HCT116 (cell line): Measurements from ENCODE around the gene ICAM1. TPM values are rescaled to one million over a fixed set of nuclear protein-coding genes. Genes with fewer than 3 reads are reported as not detected.
A peak's percentile ranks its signal among the peaks of the same experiment; 100 is the strongest.

Experiments used
- ATAC-seq: fragments of 200-7000 bp; cut with Tn5 transposase; 2 replicates; pipeline ENCODE4 v1.9.1; 2020; ENCODE audit warnings: mild to moderate bottlenecking, moderate library complexity
- BruUV-seq: library from RNA; stranded (reverse); fragments of 400-500 nt; replicated peaks from 2 replicates; lab custom pipeline; 2021; lab: Mats Ljungman, UMichigan
- CTCF ChIA-PET: fragments of 300-600 bp; sonication (Branson Sonifier 250); formaldehyde crosslinking; loops from one replicate; lab custom pipeline; 2021; ENCODE audit warnings: antibody characterized with exemption; lab: Charles Lee
- POLR2A ChIA-PET: fragments of 300-600, 350-600 bp; sonication (Branson Sonifier 250); formaldehyde crosslinking; loops from one replicate; lab custom pipeline; 2021; ENCODE audit warnings: antibody characterized with exemption; lab: Charles Lee
- RAD21 ChIA-PET, 2 experiments: fragments of 300-600 bp; sonication (Branson Sonifier 250); formaldehyde crosslinking; loops; one replicate each; lab custom pipeline; 2023; ENCODE audit warnings: low total read pairs in 2 of 2; ENCODE audit not compliant: uncharacterized antibody in 2 of 2, unreplicated experiment in 2 of 2, low non-redundant PET in 1 of 2; lab: Charles Lee
- DNase-seq: peaks from one replicate; pipeline ENCODE4 v3.0.0-alpha.2; 2010; ENCODE audit warnings: low read depth, low spot score
- H2AFZ ChIP-seq: fragments of 200-600 bp; shearing (Covaris generic), sonication (generic); 2 replicates; pipeline ENCODE4 v1.6.1; 2017; ENCODE audit warnings: low read depth, mixed run types, mixed read lengths, antibody characterized with exemption, low read length; ENCODE audit not compliant: poor library complexity, severe bottlenecking
- H3K27ac ChIP-seq: 2 replicates; pipeline ENCODE4 v1.5.1; 2012; ENCODE audit warnings: low read depth, low read length
- H3K27me3 ChIP-seq: fragments of 200-600 bp; sonication (generic); 2 replicates; pipeline ENCODE4 v1.6.1; 2016; ENCODE audit warnings: mixed run types, low read length, mixed read lengths; ENCODE audit not compliant: insufficient read depth
- H3K36me3 ChIP-seq, 2 experiments: fragments of 200-500 bp in 1 of 2; fragments of 200-600 bp in 1 of 2; sonication (Bioruptor generic) in 1 of 2; sonication (generic) in 1 of 2; 2 replicates each; pipeline versions ENCODE4 v1.5.1 to v1.6.1; 2014 to 2016; ENCODE audit warnings: low read length in 2 of 2, inconsistent platforms in 1 of 2, mixed read lengths in 1 of 2, mixed run types in 1 of 2; ENCODE audit not compliant: insufficient read depth in 2 of 2, control insufficient read depth in 1 of 2
- H3K4me1 ChIP-seq, 2 experiments: fragments of 200-600 bp in 1 of 2; sonication (generic) in 1 of 2; 2 replicates each; pipeline versions ENCODE4 v1.5.1 to v1.6.1; 2012 to 2017; ENCODE audit warnings: low read length in 2 of 2, inconsistent platforms in 1 of 2, mild to moderate bottlenecking in 1 of 2, mixed read lengths in 1 of 2, mixed run types in 1 of 2, moderate library complexity in 1 of 2; ENCODE audit not compliant: insufficient read depth in 2 of 2, control insufficient read depth in 1 of 2
- H3K4me2 ChIP-seq: fragments of 200-600 bp; sonication (generic); 2 replicates; pipeline ENCODE4 v1.6.1; 2017; ENCODE audit warnings: mixed run types, low read length, mixed read lengths
- H3K4me3 ChIP-seq, 2 experiments: fragments of 200-600 bp in 1 of 2; sonication (generic) in 1 of 2; replicated peaks in 1 of 2; 2 replicates each; pipeline ENCODE4 v1.5.1; 2011 to 2016; ENCODE audit warnings: low read length in 2 of 2, control low read depth in 1 of 2, low read depth in 1 of 2, mild to moderate bottlenecking in 1 of 2, mixed read lengths in 1 of 2, mixed run types in 1 of 2
- H3K79me2 ChIP-seq: fragments of 200-600 bp; sonication (generic); 2 replicates; pipeline ENCODE4 v1.6.1; 2017; ENCODE audit warnings: mild to moderate bottlenecking, mixed run types, low read length, moderate library complexity, mixed read lengths; ENCODE audit not compliant: insufficient read depth
- H3K9ac ChIP-seq: fragments of 200-600 bp; sonication (generic); 2 replicates; pipeline ENCODE4 v1.6.1; 2016; ENCODE audit warnings: low read length, mixed read lengths
- H3K9me2 ChIP-seq: fragments of 200-600 bp; sonication (generic), shearing (Covaris generic); 2 replicates; pipeline ENCODE4 v1.6.1; 2017; ENCODE audit warnings: mixed run types, mild to moderate bottlenecking, moderate library complexity; ENCODE audit not compliant: insufficient read depth
- H3K9me3 ChIP-seq, 2 experiments: fragments of 200-500 bp in 1 of 2; fragments of 200-600 bp in 1 of 2; sonication (Bioruptor generic) in 1 of 2; sonication (generic) in 1 of 2; 2 replicates each; pipeline ENCODE4 v1.6.1; 2014 to 2017; ENCODE audit warnings: low read length in 2 of 2, mixed read lengths in 2 of 2, inconsistent platforms in 1 of 2, low read depth in 1 of 2, mild to moderate bottlenecking in 1 of 2, mixed run types in 1 of 2, moderate library complexity in 1 of 2; ENCODE audit not compliant: control insufficient read depth in 1 of 2, insufficient read depth in 1 of 2
- H4K20me1 ChIP-seq: fragments of 200-600 bp; sonication (generic), shearing (Covaris generic); 2 replicates; pipeline ENCODE4 v1.6.1; 2017; ENCODE audit warnings: mixed run types, mild to moderate bottlenecking, moderate library complexity; ENCODE audit not compliant: insufficient read depth
- CEBPB ChIP-seq: IDR thresholded peaks from 2 replicates; pipeline ENCODE4 v1.6.1; 2012; ENCODE audit warnings: low read depth
- EGR1 ChIP-seq: IDR thresholded peaks from 2 replicates; pipeline ENCODE4 v1.6.1; 2012; ENCODE audit warnings: low read depth
- ELF1 ChIP-seq: IDR thresholded peaks from 2 replicates; pipeline ENCODE4 v1.6.1; 2012; ENCODE audit warnings: low read depth, borderline replicate concordance
- EZH2 ChIP-seq: fragments of 200-600 bp; sonication (generic); IDR thresholded peaks from 2 replicates; pipeline ENCODE4 v1.6.1; 2017; ENCODE audit warnings: antibody characterized with exemption, mixed run types
- EZH2phosphoT487 ChIP-seq: fragments of 200-600 bp; IDR thresholded peaks from 2 replicates; pipeline ENCODE4 v1.6.1; 2018; ENCODE audit warnings: antibody characterized with exemption, borderline replicate concordance
- FOSL1 ChIP-seq: IDR thresholded peaks from 2 replicates; pipeline ENCODE4 v1.6.1; 2012; ENCODE audit warnings: low read depth
- JUND ChIP-seq: IDR thresholded peaks from 2 replicates; pipeline ENCODE4 v1.6.1; 2012
- POLR2A ChIP-seq: IDR thresholded peaks from 2 replicates; pipeline ENCODE4 v1.7.0; 2011; ENCODE audit warnings: borderline replicate concordance; ENCODE audit not compliant: insufficient read depth, insufficient read length; ENCODE audit errors: extremely low read depth
- RAD21 ChIP-seq: IDR thresholded peaks from 2 replicates; pipeline ENCODE4 v1.6.1; 2012; ENCODE audit warnings: low read depth, mild to moderate bottlenecking
- SIN3A ChIP-seq: IDR thresholded peaks from 2 replicates; pipeline ENCODE4 v1.6.1; 2012; ENCODE audit warnings: low read depth
- SP1 ChIP-seq: IDR thresholded peaks from 2 replicates; pipeline ENCODE4 v1.6.1; 2012; ENCODE audit warnings: low read depth
- SRF ChIP-seq: IDR thresholded peaks from 2 replicates; pipeline ENCODE4 v1.6.1; 2012; ENCODE audit warnings: low read depth
- TCF7L2 ChIP-seq: IDR thresholded peaks from 2 replicates; pipeline ENCODE4 v1.7.0; 2011; ENCODE audit warnings: borderline replicate concordance, inconsistent platforms; ENCODE audit not compliant: insufficient read depth, insufficient read length; ENCODE audit errors: extremely low read depth
- YY1 ChIP-seq: IDR thresholded peaks from 2 replicates; pipeline ENCODE4 v1.6.1; 2011; ENCODE audit warnings: low read length, low read depth, moderate library complexity, mild to moderate bottlenecking; ENCODE audit not compliant: insufficient replicate concordance; ENCODE audit errors: extremely low read depth
- ZFX ChIP-seq: fragments of 450-650 bp; IDR thresholded peaks from 2 replicates; pipeline ENCODE4 v1.6.1; 2017
- ZNF274 ChIP-seq: fragments of 200-500 bp; sonication (Bioruptor generic); IDR thresholded peaks from 2 replicates; pipeline ENCODE4 v1.6.1; 2014; ENCODE audit warnings: mild to moderate bottlenecking, low read depth, low read length, inconsistent platforms
- intact Hi-C: fragments of 100-400 bp; cut with micrococcal nuclease; formaldehyde crosslinking; loops from 2 replicates; pipeline ENCODE4 v1.10.0; 2022
- total RNA-seq: library from RNA; stranded (reverse); gene quantifications from one replicate; pipeline ENCODE4 v1.2.1, GENCODE V29; 2021; ENCODE audit not compliant: unreplicated experiment
- TF ChIP-seq, protein P1 (sequence below): IDR thresholded peaks from 2 replicates; pipeline ENCODE4 v1.6.1; 2012; ENCODE audit warnings: low read depth
- TF ChIP-seq, protein P2 (sequence below): IDR thresholded peaks from 2 replicates; pipeline ENCODE4 v1.6.1; 2012
- TF ChIP-seq, protein P3 (sequence below): IDR thresholded peaks from 2 replicates; pipeline ENCODE4 v1.6.1; 2012
- TF ChIP-seq, protein P4 (sequence below), 3 experiments: fragments of 200-600 bp in 1 of 3; sonication (generic) in 1 of 3; IDR thresholded peaks in 2 of 3; conservative IDR thresholded peaks in 1 of 3; 2 replicates each; pipeline ENCODE4 v1.5.1; 2012 to 2017; ENCODE audit warnings: low read depth in 2 of 3, low read length in 2 of 3, antibody characterized with exemption in 1 of 3, borderline replicate concordance in 1 of 3, control low read depth in 1 of 3, mild to moderate bottlenecking in 1 of 3, mixed read lengths in 1 of 3, mixed run types in 1 of 3, moderate library complexity in 1 of 3; ENCODE audit not compliant: insufficient read depth in 1 of 3

The ICAM1 gene
- total RNA-seq, 1 experiment from 2014 or later = 5.0 TPM

DNA sequence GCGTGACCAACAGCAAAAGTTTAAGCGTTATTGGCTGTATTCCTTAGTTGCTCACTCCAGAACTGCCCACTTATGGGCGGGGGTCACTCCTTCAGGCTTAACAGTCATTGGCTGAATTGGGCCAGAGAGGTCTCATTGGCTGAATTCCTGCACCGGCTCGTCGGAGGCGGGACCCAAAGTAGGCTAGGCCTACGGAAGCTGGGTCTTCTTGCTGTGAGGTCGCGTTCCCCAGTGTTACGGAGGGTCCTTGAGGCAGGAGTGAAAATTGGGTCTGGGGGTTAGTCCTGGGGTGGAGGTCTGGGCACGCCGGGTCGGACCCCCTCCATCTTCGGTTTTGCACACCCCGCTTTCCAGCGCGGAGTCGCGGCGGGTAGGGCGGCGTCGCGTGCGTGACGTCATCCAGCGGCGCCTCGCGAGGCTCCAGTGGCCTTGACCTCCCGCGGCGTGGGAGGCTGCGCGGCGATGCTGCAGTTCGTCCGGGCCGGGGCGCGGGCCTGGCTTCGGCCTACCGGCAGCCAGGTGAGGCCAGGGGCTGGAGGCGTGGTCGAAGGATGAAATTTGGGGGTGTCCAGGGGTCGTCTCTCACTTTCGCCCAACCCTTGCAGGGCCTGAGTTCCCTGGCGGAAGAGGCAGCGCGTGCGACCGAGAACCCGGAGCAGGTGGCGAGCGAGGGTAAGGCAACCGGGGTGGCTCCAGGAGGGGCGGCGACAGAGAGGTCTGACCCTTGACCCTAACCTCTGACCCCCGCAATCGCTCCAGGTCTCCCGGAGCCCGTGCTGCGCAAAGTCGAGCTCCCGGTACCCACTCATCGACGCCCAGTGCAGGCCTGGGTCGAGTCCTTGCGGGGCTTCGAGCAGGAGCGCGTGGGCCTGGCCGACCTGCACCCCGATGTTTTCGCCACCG, 18.9 kb upstream of the ICAM1 start, which contains the start of gene MRPL4:
Gene MRPL4 (plus strand): TSS at position 423 of the 903 bp plus-strand sequence. CDS start 40 bp downstream, at position 463.
- H3K27me3 ChIP-seq = no peaks in the 10 kb centered on the region
- H2AFZ ChIP-seq = no peak within 1 kb of the TSS
- intact Hi-C loops = loop anchor here (2.0 kb wide), 2 partner anchors 57 to 131 kb away; partner anchors contain the start of gene DNMT1
- DNase-seq (peak; percentile 97), ATAC-seq (peak; percentile 94)
- peak within 1 kb of the TSS; percentile 95 for H3K4me2 ChIP-seq
- ChIA-PET CTCF (interaction anchor here (1.0 to 1.4 kb wide), 4 partner anchors 137 to 153 kb away, joined by 3 to 4 read pairs (median 4); partner anchors contain the start of gene CDC37), POLR2A (no interaction called here), RAD21 (no interaction called here)
- H3K4me1 ChIP-seq = peaks cover 7 to 32% of the 10 kb centered on the region in 2 experiments; a peak in 3 of 4 replicates
- no peaks in the 10 kb centered on the region for H4K20me1 ChIP-seq
- peaks cover 10 to 17% of the 10 kb centered on the region in 2 experiments for H3K36me3 ChIP-seq
- peaks cover 28% of the 10 kb centered on the region for H3K79me2 ChIP-seq
- no peaks in the 10 kb centered on the region for H3K9me2 ChIP-seq
- H3K9me3 ChIP-seq = no peaks in the 10 kb centered on the region
- peak within 1 kb of the TSS; percentile 95 for H3K9ac ChIP-seq
- peak within 1 kb of the TSS; percentile 82 for H3K27ac ChIP-seq
- peak within 1 kb of the TSS; percentile 98 to 99 for H3K4me3 ChIP-seq
- no TSS peak for BruUV-seq
- TF ChIP-seq JUND = no peak
- no peak; the same call in 1 of the 2 replicates for TF ChIP-seq ELF1
- no peak for TF ChIP-seq CEBPB
- TF ChIP-seq EZH2 = no peak
- no peak for TF ChIP-seq FOSL1
- peak; percentile 80 for TF ChIP-seq SIN3A
- peak; percentile 84 for TF ChIP-seq EGR1
- no peak for TF ChIP-seq EZH2phosphoT487
- TF ChIP-seq YY1 = peak; percentile 32
- TF ChIP-seq, protein P1, sequence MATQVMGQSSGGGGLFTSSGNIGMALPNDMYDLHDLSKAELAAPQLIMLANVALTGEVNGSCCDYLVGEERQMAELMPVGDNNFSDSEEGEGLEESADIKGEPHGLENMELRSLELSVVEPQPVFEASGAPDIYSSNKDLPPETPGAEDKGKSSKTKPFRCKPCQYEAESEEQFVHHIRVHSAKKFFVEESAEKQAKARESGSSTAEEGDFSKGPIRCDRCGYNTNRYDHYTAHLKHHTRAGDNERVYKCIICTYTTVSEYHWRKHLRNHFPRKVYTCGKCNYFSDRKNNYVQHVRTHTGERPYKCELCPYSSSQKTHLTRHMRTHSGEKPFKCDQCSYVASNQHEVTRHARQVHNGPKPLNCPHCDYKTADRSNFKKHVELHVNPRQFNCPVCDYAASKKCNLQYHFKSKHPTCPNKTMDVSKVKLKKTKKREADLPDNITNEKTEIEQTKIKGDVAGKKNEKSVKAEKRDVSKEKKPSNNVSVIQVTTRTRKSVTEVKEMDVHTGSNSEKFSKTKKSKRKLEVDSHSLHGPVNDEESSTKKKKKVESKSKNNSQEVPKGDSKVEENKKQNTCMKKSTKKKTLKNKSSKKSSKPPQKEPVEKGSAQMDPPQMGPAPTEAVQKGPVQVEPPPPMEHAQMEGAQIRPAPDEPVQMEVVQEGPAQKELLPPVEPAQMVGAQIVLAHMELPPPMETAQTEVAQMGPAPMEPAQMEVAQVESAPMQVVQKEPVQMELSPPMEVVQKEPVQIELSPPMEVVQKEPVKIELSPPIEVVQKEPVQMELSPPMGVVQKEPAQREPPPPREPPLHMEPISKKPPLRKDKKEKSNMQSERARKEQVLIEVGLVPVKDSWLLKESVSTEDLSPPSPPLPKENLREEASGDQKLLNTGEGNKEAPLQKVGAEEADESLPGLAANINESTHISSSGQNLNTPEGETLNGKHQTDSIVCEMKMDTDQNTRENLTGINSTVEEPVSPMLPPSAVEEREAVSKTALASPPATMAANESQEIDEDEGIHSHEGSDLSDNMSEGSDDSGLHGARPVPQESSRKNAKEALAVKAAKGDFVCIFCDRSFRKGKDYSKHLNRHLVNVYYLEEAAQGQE = no peak
- TF ChIP-seq, protein P2, sequence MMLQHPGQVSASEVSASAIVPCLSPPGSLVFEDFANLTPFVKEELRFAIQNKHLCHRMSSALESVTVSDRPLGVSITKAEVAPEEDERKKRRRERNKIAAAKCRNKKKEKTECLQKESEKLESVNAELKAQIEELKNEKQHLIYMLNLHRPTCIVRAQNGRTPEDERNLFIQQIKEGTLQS = no peak
- no peak for TF ChIP-seq RAD21
- no peak for TF ChIP-seq ZNF274
- TF ChIP-seq, protein P3, sequence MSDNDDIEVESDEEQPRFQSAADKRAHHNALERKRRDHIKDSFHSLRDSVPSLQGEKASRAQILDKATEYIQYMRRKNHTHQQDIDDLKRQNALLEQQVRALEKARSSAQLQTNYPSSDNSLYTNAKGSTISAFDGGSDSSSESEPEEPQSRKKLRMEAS = peak; percentile 97
- peak; percentile 88 for TF ChIP-seq SP1
- TF ChIP-seq ZFX = peak; percentile 93; the same call in 1 of the 2 replicates
- TF ChIP-seq TCF7L2 = peak; percentile 29
- peak; percentile 94 for TF ChIP-seq SRF
- TF ChIP-seq POLR2A = no peak
- TF ChIP-seq, protein P4, sequence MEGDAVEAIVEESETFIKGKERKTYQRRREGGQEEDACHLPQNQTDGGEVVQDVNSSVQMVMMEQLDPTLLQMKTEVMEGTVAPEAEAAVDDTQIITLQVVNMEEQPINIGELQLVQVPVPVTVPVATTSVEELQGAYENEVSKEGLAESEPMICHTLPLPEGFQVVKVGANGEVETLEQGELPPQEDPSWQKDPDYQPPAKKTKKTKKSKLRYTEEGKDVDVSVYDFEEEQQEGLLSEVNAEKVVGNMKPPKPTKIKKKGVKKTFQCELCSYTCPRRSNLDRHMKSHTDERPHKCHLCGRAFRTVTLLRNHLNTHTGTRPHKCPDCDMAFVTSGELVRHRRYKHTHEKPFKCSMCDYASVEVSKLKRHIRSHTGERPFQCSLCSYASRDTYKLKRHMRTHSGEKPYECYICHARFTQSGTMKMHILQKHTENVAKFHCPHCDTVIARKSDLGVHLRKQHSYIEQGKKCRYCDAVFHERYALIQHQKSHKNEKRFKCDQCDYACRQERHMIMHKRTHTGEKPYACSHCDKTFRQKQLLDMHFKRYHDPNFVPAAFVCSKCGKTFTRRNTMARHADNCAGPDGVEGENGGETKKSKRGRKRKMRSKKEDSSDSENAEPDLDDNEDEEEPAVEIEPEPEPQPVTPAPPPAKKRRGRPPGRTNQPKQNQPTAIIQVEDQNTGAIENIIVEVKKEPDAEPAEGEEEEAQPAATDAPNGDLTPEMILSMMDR (IDR thresholded peaks at IDR 0.05 in 2 of 3, conservative IDR thresholded peaks at IDR 0.05 in 1 of 3; ENCODE audit: borderline replicate concordance in 1 of 3, insufficient read depth in 1 of 3, low read depth in 2 of 3, low read length in 2 of 3) = no peak
